Omental fat pad (tissue), 4 donors: ENCODE measurements around the gene TSSK1B. TPM values are rescaled to one million over a fixed set of nuclear protein-coding genes. Genes with fewer than 3 reads are reported as not detected.

Source experiments
- ATAC-seq: fragments of 150-250 bp; one replicate; pipeline ENCODE4 v1.9.1; 2016; ENCODE audit warnings: mild to moderate bottlenecking, moderate library complexity; ENCODE audit not compliant: low FRiP score
- DNase-seq: peaks from one replicate; pipeline ENCODE4 v3.0.0-alpha.2; 2019; ENCODE audit warnings: low spot score
- total RNA-seq, 4 donors: library from RNA; depleted of rRNA; stranded (reverse); fragments of >200 nt; gene quantifications; one replicate each; pipeline ENCODE4 v1.1.0, GENCODE V29; 2016
- TF ChIP-seq, protein P1 (sequence below), 3 donors: fragments of 450-650 bp; IDR thresholded peaks; one replicate each; pipeline ENCODE4 v1.5.1; 2016 to 2017; ENCODE audit warnings: antibody characterized with exemption in 3 of 3, mild to moderate bottlenecking in 3 of 3, moderate library complexity in 2 of 3

The TSSK1B gene
- total RNA-seq, 4 donors from 2014 or later, result not detected

DNA sequence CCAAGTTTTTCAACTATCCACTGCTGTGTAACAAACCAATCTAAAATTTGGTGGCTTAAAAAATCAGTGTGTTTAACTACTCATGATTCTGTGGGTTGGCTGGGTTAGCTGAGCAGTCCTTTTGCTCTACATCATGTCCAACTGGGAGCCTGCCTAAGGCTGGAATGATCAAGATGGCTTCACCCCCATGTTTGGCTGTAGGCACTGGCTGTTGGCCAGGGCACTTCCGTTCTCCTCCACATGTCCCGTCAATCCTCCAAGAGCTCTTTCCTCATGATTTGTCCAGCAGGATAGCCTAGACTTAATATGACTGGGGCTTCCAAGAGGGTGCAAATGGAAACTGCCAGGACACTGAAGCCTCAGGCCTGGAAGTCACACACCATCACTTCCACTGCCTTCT, 17.0 kb upstream of the TSSK1B start:
- DNase-seq, result no peak
- TF ChIP-seq, protein P1, sequence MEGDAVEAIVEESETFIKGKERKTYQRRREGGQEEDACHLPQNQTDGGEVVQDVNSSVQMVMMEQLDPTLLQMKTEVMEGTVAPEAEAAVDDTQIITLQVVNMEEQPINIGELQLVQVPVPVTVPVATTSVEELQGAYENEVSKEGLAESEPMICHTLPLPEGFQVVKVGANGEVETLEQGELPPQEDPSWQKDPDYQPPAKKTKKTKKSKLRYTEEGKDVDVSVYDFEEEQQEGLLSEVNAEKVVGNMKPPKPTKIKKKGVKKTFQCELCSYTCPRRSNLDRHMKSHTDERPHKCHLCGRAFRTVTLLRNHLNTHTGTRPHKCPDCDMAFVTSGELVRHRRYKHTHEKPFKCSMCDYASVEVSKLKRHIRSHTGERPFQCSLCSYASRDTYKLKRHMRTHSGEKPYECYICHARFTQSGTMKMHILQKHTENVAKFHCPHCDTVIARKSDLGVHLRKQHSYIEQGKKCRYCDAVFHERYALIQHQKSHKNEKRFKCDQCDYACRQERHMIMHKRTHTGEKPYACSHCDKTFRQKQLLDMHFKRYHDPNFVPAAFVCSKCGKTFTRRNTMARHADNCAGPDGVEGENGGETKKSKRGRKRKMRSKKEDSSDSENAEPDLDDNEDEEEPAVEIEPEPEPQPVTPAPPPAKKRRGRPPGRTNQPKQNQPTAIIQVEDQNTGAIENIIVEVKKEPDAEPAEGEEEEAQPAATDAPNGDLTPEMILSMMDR (IDR thresholded peaks at IDR 0.05), result no peak
- ATAC-seq, result no peak

DNA sequence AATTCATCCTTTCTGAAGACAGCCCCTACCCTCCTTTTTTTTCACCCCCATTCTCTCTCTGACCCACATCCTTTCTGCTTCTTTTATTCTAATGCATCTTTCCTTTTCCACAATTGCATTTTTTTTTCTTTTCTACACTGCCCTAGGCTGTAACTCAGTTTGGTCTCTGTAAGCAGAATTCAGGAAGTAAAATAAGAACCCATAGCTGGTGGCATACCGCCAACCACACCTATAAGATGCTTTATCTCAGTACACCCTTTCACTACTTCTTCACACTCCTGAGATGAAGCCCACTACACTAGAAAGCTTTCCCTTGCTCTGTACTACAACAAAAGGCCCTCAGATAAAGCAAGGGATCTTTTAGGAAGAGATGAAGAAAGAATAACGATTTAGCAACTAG, 16.1 kb upstream of the TSSK1B start:
- TF ChIP-seq, protein P1 (IDR thresholded peaks at IDR 0.05), result no peak
- DNase-seq (no peak), ATAC-seq (no peak)

DNA sequence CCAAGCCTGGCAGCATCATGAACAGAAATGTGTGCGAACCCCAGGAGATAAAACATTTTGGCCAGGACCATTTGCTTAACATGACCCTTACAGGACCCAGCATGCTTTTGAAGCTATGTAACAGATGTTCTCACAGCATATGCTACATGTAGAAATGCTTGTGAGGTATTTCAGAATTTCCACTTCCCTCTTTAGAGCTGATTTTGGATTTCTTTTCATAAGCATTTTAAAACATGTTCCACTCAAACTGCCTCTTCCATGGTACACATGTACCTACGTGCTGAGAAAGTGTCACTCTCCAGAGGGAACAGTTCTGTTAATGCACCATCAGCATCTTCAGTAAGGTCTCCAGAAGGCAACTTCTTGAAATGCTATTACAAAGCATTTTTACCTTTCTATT, 15.7 kb upstream of the TSSK1B start:
- DNase-seq, result no peak
- no peak for ATAC-seq
- TF ChIP-seq, protein P1 (IDR thresholded peaks at IDR 0.05), result no peak

DNA sequence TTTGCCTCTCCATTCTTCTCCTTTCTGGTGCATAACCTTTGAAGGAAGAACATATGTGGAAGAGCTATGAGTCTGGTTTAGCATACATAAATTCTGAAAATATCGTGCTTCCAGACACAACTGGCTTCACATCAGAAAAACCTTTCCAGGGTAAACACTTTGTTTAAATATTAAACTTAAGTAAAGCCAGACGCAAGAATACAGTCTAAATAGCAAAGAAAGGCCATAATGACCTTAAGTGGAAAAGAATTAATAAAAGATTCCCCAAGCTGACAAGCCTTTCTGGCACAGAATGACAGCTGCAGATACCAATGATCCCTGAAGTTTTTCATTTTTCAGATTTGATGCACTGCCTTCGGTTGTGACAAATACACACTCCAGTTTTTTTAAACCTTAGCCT, 13.5 kb upstream of the TSSK1B start:
- TF ChIP-seq, protein P1 (IDR thresholded peaks at IDR 0.05), result no peak
- ATAC-seq (no peak), DNase-seq (no peak)

DNA sequence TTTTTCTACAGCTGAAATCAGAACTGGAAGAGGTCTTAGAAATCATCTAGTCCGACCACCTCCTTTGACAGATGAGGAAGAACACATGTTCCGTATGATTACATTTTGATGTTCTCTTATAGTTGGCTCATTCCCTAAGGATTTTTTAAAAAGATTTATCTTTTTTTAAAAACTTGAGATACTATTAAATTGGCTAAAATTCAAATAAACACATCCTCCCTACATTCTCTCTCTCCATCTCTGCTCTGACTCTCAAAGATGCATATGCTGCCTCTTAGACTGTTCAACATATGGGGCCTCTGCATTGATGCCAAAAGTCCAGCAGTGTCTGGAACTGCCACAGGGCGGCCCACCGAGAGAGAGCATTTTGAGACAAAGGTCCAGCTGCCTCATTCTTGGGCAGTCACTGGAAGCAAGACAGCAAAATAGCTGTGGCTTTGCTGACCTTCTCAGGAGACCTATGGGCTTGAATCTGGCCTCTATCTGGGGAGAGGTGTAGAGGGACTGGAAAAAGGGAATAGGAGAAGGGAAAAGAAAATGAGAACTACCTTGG, 12.8 kb upstream of the TSSK1B start:
- TF ChIP-seq, protein P1 (IDR thresholded peaks at IDR 0.05), result no peak
- ATAC-seq (no peak), DNase-seq (no peak)

DNA sequence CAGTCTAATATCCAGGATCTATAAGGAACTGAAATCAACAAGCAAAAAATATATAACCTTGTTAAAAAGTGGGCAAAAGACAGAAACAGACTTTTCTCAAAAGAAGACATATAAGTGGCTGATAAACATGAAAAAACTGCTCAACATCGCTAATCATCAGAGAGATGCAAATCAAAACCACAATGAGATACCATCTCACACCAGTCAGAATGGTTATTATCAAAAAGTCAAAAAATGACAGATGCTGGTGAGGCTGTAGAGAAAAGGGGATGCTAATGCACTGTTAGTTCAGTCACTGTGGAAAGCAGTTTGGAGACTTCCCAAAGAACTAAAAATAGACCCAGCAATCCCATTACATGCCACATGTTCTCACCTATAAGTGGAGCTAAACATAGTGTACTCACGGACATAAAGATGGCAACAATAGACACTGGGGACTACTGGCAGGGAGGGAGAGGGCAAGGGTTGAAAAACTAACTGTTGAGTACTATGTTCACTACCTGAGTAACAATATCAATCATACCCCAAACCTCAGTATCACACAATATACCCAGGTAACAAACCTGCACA, 11.7 kb upstream of the TSSK1B start:
- TF ChIP-seq, protein P1 (IDR thresholded peaks at IDR 0.05), result no peak
- DNase-seq (no peak), ATAC-seq (no peak)

DNA sequence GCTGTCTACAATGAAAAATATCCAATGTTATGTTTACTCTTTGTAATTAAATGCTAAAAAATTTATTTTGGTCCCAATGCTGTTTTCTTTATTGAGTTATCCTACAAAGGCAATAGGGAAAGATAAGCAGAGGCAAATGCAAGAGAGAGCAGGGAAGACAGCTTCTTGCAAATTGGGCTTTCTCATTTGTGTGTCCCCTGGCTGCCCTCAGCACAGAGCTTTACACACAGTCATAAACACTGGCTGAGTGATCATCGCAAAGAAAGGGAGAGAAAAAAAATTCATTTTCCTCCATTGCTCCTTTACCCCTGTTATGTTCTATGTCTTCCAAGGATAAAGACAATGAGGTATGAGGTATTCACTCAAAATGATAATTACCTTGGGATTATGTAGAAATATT, 2.3 kb upstream of the TSSK1B start:
- DNase-seq (no peak), ATAC-seq (no peak)
- TF ChIP-seq, protein P1 (IDR thresholded peaks at IDR 0.05), result no peak
